Measurements from ENCODE around the gene CINP.

- TF ChIP-seq CTCF (IDR thresholded peaks at IDR 0.05; ENCODE audit: low read depth, low read length) (no peak), EZH2phosphoT487 (IDR thresholded peaks at IDR 0.05; ENCODE audit: low read depth) (no peak)
These were observed 32.2 kb upstream of the CINP start for GRCh38 chr14:102394717-102395375.

Data from OCI-LY3 (cell line).